ENCODE results near the gene AXL.
"Not testable (repeated sequence)": the region's sequence is repeated elsewhere in the genome, so short reads cannot be mapped to it uniquely, and the experiment has no call there.

AXL gene

DNA sequence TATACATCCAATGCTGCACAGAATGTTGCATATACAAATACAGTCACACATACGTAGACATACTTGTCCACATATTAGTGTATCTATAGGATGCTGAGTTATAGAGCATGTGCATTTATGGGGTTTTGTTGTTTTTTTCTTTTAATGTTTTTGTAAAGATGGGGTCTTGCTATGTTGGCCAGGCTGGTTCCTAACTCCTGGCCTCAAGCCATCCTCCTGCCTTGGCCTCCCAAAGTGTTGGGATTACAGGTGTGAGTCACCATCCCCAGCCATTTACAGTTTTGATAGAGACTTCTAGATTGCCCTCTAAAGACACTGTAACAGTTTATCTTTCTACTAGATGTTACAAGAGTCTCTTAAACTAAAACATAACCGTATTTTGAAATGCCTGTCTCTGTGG is 59.5 kb downstream of the AXL start:
- no peak for DNase-seq

DNA sequence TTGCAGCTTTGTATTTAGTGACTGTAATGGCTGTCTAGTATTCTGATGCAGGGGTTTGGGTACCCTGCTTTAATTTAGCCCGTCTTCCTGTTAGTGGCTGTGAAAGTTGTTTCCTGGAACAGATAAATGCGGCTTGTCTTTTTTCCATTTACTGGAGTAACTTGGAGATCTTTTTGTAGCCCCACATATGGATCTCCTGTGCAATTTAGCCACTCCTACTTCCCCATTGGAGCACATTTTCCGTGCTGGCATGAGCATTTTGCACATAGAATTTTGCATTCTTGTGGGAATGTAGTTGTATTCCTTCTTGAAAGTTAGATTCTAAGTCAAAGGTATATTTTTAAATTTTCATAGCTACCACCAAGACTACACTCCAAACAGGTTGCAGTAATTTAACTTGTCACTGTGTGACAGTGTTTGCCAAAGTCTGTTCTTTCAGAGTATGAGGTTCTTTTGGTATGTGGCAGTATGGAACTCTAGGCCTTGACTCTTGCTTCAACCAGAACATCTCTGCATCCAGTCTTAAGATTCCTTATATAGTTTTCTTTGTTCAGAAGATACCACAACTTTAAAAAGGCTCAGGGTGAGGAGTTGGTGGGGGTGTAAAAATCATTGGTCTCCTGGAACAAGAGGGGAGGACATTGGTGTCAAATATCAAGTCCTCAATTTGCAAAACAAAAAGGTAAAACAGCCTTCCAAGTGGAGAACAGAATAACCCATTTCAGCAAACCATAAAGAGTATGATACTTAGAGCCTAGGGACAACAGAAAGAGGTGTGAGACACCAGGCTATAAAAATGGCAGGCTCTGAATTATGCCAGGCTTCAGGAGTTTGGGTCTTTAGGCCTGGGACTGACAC is 69.9 kb downstream of the AXL start:
- no peak for DNase-seq

DNA sequence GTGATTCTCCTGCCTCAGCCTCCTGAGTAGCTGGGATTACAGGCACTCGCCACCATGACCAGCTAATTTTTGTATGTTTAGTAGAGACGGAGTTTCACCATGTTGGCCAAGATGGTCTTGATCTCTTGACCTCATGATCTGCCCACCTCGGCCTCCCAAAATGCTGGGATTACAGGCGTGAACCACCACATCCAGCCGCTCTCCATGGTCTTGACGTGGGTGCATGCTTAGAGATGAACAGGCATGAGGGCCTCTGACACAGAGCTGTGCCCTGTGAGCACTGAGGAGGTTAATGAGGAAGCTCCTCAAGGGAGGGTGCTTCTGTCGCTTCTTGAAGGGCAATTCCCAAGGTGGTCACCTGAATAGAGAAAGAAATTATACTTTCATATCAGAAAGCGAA is 70.8 kb downstream of the AXL start:
- not testable (repeated sequence) for DNase-seq

DNA sequence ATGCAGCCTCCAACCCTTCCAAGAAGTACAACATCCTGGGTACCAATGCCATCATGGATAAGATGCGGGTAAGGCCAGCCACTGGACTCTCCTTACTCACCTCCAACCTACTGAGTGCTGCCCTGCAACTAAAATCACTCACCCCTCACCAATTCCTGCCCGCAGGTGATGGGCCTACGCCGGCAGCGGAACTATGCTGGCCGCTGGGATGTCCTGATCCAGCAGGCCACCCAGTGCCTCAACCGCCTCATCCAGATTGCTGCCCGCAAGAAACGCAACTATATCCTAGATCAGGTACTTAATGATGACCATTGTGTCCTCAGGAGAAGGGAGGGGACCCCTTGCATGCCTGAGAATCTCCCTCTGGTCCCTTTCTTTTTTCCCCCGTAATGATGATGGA is 75.4 kb downstream of the AXL start:
- DNase-seq: no peak

DNA sequence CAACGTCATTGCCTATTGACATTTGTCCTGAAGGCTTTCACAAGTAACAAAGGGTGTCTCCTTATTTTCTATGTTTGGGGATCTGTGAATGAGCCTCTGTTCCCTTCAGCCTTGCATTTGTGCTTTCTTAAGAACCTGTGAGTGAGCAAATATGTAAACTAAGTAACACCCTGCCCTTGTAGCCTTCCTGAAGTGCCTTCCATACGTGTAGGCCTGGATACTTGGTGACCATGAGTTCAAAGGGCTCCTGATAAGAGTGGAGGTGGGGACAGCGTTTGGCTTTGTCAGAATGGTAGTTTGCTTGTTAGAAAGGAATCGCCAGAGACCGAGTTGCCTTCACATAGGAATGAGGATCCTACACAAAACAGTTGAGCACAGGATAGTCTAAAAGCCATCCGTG is 76.5 kb downstream of the AXL start:
- no peak for DNase-seq

DNA sequence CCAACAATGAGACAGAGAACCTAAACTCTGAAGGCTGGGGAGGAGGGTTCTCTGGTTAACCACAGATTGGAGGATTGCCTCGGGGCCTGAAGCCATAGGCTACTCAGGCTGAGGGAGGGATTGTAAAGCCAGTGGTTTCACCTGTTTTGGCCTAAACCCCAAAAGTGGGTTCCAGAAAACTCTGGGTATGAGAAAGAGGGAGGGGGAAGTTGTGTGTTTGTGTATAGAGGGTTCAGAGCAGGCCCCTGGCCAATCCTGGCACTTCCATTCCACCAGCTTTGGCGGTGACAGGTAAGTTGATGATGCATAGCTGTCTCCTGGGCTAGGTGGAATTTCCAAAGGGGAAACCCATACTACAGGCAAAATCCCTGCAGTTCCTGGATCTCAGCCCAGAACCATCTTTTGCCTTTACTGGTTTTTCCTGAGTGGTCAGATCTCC is 77.4 kb downstream of the AXL start:
- no peak for DNase-seq

DNA sequence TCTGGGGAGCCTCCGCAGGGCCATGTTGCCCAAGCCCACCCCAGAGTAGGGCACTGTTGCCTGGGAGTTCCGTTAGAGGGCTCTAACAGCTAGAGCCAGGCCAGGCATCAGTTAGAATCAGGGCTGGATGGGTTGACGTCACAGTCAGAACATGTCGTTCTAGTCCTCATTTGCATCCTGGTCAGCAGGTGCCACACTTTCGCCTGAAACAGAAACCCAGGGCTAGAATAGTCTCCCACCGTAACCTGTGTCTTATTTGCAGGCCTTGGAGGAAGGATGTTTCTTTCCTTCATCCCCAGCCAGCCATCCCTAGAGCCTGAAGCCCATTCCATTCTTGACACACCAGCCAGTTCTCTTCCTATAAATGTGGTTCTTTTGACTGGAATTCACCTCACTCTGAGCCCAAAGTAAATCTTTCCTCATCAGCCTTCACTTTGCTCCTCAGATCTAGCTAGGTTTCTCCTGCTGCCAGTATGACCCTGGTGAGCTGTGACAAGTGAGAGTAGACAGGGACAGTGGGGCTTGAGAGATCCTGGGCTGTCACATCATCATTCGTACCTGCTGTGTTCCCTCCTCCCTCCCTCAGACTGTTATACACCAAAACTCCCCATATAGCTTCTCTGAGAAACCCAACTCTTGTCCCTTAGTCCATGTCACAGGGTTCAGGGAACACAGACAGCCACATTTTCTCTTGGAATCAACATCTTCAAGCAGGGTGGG is 78.8 kb downstream of the AXL start:
- DNase-seq: peak; percentile 37

DNA sequence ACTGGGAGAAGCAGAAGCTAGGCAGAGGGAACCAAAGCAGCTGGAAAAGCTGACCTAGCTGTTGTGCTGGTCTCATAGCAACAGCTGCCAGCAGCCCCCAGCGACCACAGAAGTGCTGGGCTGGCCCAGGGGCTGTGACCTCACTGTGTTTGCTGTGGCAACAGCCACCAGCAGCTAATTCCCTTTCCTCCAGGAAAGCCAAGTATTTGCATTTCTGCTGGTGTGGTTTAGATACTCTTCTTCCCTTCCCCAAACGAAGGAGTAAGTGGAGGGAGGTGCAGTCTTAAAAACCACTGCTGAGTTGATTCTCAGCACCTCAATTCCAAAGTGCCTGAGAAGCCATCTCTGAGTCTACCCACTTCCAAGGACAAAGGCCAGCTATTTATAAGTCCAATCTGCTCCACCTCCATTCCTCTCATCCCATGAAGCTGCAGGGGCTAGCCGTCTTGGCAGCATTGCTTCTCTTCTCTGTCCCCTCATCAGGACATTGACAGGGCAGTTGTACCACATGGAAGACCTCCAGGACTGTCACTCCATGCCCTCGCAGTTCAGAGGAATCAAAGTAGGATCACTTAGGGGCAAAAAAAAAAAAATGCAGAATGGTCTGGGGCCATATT is 79.4 kb downstream of the AXL start:
- peak; percentile 66 for DNase-seq

DNA sequence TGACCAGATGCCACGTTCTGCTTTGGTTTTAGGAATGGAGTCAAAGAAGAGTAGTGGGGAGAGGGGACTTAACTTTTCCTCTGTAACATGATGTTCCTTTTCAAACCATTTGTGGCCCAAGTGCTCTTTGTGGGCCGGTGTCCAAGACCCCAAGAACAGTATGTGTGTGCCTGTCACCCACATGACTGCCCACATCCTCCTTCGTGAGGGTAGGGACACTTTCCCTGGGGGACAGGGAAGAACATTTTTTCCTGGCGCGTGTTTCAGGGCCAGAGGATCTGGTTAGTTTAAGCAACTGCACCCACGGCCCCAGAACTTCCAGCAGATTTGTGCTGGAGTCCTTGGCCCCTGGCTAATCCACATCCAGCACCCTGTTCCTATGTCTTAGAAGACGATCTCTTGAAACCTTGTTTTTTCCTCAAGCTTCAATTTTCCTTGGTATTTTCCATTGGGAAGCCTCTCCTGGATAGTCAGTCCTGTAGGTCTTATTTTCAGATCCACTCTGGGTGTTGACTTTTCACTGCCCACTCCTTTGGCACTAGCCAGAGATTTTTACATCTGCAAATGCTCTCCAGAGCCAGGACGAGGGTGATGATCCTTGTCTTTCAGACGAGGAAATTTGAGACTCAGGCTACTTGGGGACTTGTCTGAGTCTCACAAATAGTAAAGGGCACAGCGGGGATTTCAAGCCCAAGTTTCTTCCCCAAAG is 80.2 kb downstream of the AXL start:
- no peak for DNase-seq

DNA sequence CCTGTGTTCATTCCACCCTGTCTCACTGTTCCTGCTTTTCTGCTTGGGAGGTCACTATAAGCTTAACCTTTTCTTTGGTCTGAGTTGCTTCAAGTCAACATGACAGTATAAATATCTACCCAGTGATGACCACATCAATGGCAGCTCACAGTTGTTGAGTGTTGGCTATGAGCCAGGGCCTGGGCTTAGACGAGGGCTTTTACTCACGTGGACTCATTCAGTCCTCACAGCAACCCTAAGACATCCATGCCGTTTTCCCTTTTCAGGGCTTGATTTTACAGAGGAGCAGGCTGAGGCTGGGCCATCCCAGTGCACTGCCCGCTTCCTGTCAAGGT is 80.7 kb downstream of the AXL start:
- DNase-seq: peak; percentile 63

DNA sequence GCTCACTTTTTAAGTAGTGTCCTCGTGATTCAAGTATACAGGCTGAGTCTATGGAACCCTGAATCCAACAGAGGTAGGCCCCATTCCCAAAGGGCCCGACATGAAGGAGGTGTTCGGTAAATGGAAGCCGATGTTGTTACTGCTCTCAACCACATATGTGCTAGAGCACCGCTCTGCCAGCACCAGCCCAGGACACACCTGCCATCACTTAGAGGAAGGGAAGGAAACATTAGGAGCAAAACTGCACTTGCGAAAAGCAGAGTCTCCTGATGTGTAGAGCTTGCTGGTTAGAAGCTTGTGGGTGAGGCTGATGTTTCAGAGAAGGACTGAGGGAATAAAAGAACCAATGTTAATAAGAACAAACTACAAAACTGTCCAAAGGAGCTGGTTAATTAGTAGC is 81.5 kb downstream of the AXL start:
- no peak for DNase-seq

DNA sequence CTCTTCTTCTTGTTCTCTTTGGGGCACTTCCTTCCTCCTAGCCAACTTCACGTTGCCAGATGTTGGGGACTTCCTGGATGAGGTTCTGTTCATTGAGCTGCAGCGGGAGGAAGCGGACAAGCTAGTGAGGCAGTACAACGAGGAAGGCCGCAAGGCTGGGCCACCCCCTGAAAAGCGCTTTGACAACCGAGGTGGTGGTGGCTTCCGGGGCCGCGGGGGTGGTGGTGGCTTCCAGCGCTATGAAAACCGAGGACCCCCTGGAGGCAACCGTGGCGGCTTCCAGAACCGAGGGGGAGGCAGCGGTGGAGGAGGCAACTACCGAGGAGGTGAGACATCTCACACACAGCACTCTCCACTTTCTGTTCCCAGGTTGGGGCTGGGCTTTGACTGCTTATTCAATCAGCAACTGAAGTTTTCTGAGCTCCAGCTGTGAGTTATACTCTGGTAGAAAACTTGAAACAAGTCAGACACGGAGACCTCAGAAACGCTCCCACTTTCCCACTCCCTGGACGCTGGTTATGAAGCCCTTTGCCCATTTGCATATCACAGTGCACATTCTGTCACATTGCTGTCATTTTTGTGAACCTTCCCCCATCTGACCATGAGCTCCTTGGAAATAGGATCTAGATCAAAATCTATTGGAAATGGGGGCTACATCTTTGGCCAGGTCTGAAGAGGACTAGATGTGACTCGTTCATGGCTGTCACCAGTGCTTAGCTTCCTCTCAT is 83.8 kb downstream of the AXL start:
- peak; percentile 66 for DNase-seq

DNA sequence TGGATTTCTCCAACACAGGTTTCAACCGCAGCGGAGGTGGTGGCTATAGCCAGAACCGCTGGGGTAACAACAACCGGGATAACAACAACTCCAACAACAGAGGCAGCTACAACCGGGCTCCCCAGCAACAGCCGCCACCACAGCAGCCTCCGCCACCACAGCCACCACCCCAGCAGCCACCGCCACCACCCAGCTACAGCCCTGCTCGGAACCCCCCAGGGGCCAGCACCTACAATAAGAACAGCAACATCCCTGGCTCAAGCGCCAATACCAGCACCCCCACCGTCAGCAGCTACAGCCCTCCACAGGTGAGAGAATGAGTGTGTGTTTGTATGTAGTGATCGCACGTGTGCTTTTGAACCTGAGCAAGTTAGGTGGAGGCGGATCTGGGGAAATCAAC is 84.9 kb downstream of the AXL start:
- DNase-seq: peak; percentile 50

DNA sequence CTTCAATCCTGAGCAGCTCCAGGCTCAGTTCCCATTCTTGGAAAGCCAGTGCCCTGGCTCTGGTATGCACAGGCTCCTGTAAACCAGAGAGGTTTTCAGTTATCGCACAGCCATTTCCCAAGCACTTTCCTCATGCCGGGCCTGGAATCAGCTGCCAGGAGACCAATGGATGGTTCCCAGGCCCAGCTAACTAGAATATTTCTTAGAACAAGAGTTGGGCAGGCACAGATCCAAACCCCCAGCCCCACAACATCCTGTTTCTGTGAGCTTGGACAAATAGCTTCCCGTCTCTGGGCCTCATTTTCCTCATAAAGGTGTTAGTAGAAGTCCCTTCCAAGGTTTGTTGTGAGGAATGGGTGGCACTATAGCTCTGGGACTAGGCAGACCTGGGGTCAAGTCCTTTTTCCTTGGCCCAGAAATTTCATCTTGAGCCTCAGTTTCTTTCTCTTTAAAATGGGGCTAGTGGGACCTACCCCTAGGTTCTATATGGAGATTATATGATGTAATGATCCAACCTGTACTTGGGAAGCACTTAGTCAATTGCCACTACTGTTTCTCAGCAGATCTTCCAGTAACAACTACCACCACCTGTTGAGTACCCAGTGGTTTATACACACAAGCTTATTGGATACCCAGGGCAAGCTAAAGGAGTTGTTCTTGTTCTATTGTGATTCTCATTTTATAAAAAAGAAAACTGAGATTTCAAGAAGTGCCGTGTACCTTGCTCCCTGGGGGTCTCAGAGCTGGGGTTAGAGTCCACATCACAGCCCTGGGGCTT is 85.9 kb downstream of the AXL start:
- no peak for DNase-seq

DNA sequence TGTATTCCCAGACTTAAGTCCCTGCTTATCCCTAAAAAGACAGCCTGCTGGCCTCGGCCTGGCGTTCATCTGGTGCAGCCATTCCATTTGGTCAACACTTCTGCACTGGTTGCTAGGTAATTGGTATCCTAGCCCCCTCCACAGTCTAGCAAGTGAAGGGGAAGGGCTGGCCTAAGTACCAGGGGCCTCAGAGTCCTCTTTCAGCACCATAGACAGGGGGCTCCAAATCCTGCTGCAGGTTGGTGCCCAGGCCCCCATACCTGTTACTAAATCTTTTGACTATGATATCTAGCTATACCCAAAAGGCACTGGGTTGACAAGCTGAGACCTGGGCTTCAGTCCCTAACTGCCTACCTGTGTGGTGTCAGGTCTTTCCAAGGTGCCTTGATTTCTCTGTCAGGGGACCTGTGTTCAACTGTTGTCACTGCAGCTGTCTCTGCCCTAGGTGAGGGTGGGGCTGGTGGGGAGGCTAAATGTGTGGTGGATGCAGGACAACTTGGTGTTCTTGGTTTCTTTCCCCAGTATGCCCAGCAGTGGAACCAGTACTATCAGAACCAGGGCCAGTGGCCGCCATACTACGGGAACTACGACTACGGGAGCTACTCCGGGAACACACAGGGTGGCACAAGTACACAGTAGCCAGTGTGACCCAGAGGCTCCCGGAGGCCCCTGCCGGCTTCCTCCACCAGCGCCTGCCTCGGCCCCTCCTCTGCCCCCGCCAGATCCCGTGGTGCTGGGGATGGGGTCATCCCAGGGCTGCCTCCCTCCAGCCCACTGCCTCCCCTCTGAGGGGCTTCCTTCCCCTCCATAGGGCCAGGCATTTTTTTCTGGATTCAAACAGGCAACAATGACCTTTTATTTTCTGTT is 87.1 kb downstream of the AXL start:
- DNase-seq: no peak

DNA sequence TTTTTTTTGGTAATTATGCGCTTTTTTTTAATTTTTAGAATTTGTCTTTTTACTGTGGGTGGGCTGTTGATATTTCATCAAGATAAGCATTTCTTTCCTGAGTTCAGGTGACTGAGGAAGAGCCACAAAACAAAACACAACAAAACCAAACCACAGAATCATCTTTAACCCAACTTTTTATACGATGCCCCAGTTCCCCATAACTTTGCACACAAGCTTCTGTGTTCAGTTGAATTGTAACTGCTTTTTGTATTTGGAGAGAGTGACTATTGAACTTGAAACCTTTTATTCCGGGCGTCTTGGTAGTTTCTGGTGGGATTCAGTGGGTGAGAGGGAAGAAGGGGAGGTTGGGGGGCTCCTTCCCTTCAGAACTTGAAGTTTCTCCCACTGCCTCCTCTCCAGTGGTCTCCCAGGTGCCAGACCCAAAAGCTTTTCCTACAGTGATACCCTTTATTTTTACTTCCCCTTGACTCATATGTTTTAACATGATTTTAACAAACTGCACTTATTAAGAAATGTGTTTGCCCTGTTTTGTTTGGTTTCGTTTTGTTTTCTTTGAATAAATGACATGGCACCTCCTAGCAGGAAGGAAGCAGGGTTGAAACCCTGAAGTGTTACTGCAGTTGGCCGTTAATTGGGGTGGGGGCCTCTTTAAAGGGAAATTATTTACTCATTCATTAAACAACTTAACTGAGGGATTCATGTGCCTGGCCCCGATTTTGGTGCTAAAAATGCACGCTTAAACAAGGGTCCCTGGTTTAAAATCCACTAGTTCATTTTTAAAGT is 88.3 kb downstream of the AXL start:
- peak; percentile 77 for DNase-seq

DNA sequence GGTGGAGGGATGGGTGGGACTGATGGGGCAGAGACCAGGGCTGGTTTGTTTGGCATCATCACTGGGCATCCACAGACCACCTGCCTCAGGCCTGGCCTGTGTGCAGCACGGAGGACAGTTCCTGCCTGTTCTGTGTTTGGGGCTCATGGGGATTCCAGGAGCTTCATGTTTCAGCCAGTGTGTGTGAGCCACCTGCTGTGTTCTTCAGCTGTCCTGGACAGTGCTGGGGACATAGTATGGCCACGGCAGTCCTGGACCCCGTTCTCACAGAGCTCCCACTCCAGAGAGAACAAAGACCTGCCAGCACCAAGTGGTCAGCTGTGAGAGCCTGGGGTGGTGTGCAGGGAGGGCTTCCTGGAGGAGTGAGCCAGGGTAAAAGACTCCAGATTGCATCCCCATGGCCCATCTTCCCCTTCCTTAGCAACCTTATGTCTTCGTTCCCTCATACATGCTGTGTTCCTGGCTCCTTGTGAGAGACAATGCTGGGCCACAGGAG is 89.0 kb downstream of the AXL start:
- DNase-seq: no peak

DNA sequence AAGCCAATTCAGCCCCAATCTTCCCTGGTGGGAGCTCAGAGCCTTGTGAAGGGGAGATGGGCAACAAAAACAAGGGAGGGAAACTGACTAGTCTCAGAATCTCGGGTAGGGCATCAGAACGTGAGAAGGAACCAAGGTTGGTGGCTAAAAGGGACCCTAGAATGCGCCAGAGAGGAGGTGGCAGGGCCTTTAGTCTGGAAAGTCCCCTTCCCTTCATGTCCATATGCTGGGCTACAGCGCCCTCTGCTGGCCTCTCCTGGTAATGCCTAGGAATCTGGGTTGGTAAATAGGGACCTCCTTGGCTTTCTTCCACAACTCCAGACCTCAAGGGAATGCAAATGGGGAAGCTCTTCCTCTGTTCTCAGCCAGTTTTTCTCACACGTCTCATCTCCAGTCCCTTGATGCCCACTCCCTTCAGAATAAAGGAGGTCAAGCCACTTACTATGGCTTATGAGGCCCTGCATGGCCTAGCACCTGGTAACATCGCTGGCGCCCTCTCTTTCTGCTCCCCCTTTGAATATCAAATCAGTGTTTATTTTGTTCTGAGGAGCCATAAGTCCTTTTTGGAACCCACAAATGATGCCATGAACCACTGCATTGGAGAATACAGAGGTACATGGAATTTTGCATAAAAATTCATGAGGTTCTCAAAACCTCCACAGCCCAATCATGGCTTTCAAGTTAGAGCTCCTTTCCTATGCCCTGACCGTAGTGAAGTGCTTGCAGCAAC is 89.6 kb downstream of the AXL start:
- peak; percentile 88 for DNase-seq

Measured in central memory CD4-positive, alpha-beta T cell (primary cell).